HepG2 (cell line): ENCODE measurements around the gene GAPDH. TPM values are rescaled to one million over a fixed set of nuclear protein-coding genes. Genes with fewer than 3 reads are reported as not detected.

Experiments used
- ADNP ChIP-seq: sonication (generic); formaldehyde crosslinking; IDR thresholded peaks from 2 replicates; pipeline ENCODE4 v1.4.0; 2020; ENCODE audit warnings: missing genetic modification reagents
- DMAP1 ChIP-seq: IDR thresholded peaks from 2 replicates; pipeline ENCODE4 v1.6.1; 2016
- DR1 ChIP-seq: sonication (generic); formaldehyde crosslinking; IDR thresholded peaks from 2 replicates; pipeline ENCODE4 v1.8.0; 2021; ENCODE audit warnings: mild to moderate bottlenecking, missing genetic modification reagents, inconsistent platforms
- FOXP1 ChIP-seq, 2 experiments: fragments of 450-650 bp in 1 of 2; IDR thresholded peaks; 2 replicates each; pipeline ENCODE4 v1.6.1; 2017 to 2018; ENCODE audit warnings: antibody characterized with exemption in 1 of 2
- HOXA9 ChIP-seq: sonication (generic); formaldehyde crosslinking; IDR thresholded peaks from 2 replicates; pipeline ENCODE4 v1.8.1; 2022; ENCODE audit warnings: missing genetic modification reagents, mild to moderate bottlenecking, moderate library complexity, borderline replicate concordance
- ISL2 ChIP-seq: sonication (generic); formaldehyde crosslinking; IDR thresholded peaks from 2 replicates; pipeline ENCODE4 v1.5.0; 2020; ENCODE audit warnings: missing genetic modification reagents
- KMT2B ChIP-seq: IDR thresholded peaks from 2 replicates; pipeline ENCODE4 v1.6.1; 2016; ENCODE audit warnings: missing genetic modification reagents, missing compliant biosample characterization
- NFRKB ChIP-seq: fragments of 450-650 bp; IDR thresholded peaks from 2 replicates; pipeline ENCODE4 v1.6.1; 2017
- NFYC ChIP-seq: IDR thresholded peaks from 2 replicates; pipeline ENCODE4 v1.6.1; 2016; ENCODE audit warnings: missing genetic modification reagents, missing compliant biosample characterization
- PITX1 ChIP-seq: sonication (generic); formaldehyde crosslinking; IDR thresholded peaks from 2 replicates; pipeline ENCODE4 v1.5.1; 2020; ENCODE audit warnings: mild to moderate bottlenecking, missing genetic modification reagents
- RBAK ChIP-seq: sonication (generic); formaldehyde crosslinking; IDR thresholded peaks from 2 replicates; pipeline ENCODE4 v1.5.1; 2020; ENCODE audit warnings: mild to moderate bottlenecking, missing genetic modification reagents
- RFXAP ChIP-seq: sonication (generic); formaldehyde crosslinking; IDR thresholded peaks from 2 replicates; pipeline ENCODE4 v1.4.0; 2020; ENCODE audit warnings: missing genetic modification reagents, borderline replicate concordance
- ZFP36L1 ChIP-seq: sonication (generic); formaldehyde crosslinking; IDR thresholded peaks from 2 replicates; pipeline ENCODE4 v1.8.0; 2022; ENCODE audit warnings: mild to moderate bottlenecking, missing genetic modification reagents, moderate library complexity
- ZMYM4 ChIP-seq: sonication (generic); formaldehyde crosslinking; IDR thresholded peaks from 2 replicates; pipeline ENCODE4 v1.8.1; 2023; ENCODE audit warnings: mild to moderate bottlenecking, missing genetic modification reagents
- ZNF256 ChIP-seq: sonication (generic); formaldehyde crosslinking; conservative IDR thresholded peaks from 2 replicates; pipeline ENCODE4 v1.4.0; 2020; ENCODE audit warnings: missing genetic modification reagents
- ZNF335 ChIP-seq: sonication (generic); formaldehyde crosslinking; IDR thresholded peaks from 2 replicates; pipeline ENCODE4 v1.4.0; 2020; ENCODE audit warnings: missing genetic modification reagents
- ZNF629 ChIP-seq: sonication (generic); formaldehyde crosslinking; conservative IDR thresholded peaks from 2 replicates; pipeline ENCODE4 v1.5.0; 2020; ENCODE audit warnings: missing genetic modification reagents
- ZNF703 ChIP-seq: sonication (generic); formaldehyde crosslinking; IDR thresholded peaks from 2 replicates; pipeline ENCODE4 v1.5.1; 2020; ENCODE audit warnings: missing genetic modification reagents, mild to moderate bottlenecking, moderate library complexity, borderline replicate concordance
- ZNF792 ChIP-seq: IDR thresholded peaks from 2 replicates; pipeline ENCODE4 v1.6.1; 2016
- ZNF883 ChIP-seq: sonication (generic); formaldehyde crosslinking; IDR thresholded peaks from 2 replicates; pipeline ENCODE4 v1.5.1; 2020; ENCODE audit warnings: mild to moderate bottlenecking, missing genetic modification reagents; ENCODE audit errors: not compliant biosample characterization
- polyA plus RNA-seq, 8 experiments: library from polyadenylated mRNA; depleted of rRNA in 3 of 8; stranded (reverse) in 7 of 8; unstranded in 1 of 8; fragments of >200 nt; fragmentation: Illumina TruSeq in 4 of 8; extraction: Trizol in 4 of 8; gene quantifications; 2 replicates each; pipeline versions ENCODE4 v1.2.1 to v1.2.3, GENCODE V29; 2011 to 2016; ENCODE audit warnings: low read depth in 4 of 8, missing spikeins in 1 of 8, mixed read lengths in 1 of 8; ENCODE audit not compliant: insufficient read depth in 1 of 8
- total RNA-seq, 5 experiments: library from RNA; depleted of rRNA; stranded (reverse); fragments of >200 nt; fragmentation: Illumina TruSeq; extraction: Trizol; gene quantifications; 2 replicates each; pipeline ENCODE4 v1.2.3, GENCODE V29; 2016; ENCODE audit warnings: low read depth in 1 of 5
- TF ChIP-seq, protein P1 (sequence below): sonication (generic); formaldehyde crosslinking; IDR thresholded peaks from 2 replicates; pipeline ENCODE4 v1.8.1; 2023; ENCODE audit warnings: mild to moderate bottlenecking, missing genetic modification reagents, borderline replicate concordance
- TF ChIP-seq, protein P2 (sequence below): sonication (generic); formaldehyde crosslinking; IDR thresholded peaks from 2 replicates; pipeline ENCODE4 v1.5.1; 2020; ENCODE audit warnings: mild to moderate bottlenecking, missing genetic modification reagents, moderate library complexity
- TF ChIP-seq, protein P3 (sequence below): IDR thresholded peaks from 2 replicates; pipeline ENCODE4 v1.6.1; 2016; ENCODE audit warnings: low read depth, borderline replicate concordance
- TF ChIP-seq, protein P4 (sequence below): sonication (generic); formaldehyde crosslinking; IDR thresholded peaks from 2 replicates; pipeline ENCODE4 v1.9.0; 2022; ENCODE audit warnings: low read depth, missing genetic modification reagents
- TF ChIP-seq, protein P5 (sequence below): sonication (generic); formaldehyde crosslinking; IDR thresholded peaks from 2 replicates; pipeline ENCODE4 v1.8.1; 2022; ENCODE audit warnings: low read depth, mild to moderate bottlenecking, missing genetic modification reagents

GAPDH gene
- total and polyA plus RNA-seq, 2 of the 13 experiments (the other 11 are each of a cell fraction or from before 2014, with no cell fraction given): 3,038 to 12,722 TPM

DNA sequence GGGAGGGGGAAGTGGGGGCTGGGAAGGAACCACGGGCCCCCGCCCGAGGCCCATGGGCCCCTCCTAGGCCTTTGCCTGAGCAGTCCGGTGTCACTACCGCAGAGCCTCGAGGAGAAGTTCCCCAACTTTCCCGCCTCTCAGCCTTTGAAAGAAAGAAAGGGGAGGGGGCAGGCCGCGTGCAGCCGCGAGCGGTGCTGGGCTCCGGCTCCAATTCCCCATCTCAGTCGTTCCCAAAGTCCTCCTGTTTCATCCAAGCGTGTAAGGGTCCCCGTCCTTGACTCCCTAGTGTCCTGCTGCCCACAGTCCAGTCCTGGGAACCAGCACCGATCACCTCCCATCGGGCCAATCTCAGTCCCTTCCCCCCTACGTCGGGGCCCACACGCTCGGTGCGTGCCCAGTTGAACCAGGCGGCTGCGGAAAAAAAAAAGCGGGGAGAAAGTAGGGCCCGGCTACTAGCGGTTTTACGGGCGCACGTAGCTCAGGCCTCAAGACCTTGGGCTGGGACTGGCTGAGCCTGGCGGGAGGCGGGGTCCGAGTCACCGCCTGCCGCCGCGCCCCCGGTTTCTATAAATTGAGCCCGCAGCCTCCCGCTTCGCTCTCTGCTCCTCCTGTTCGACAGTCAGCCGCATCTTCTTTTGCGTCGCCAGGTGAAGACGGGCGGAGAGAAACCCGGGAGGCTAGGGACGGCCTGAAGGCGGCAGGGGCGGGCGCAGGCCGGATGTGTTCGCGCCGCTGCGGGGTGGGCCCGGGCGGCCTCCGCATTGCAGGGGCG is at the start of gene GAPDH (continued):
- TF ChIP-seq ZNF629 (CRISPR knock-in tag) (no peak), ZNF703 (CRISPR knock-in tag) (no peak), FOXP1 (IDR thresholded peaks at IDR 0.05) (no peak), FOXP1 (CRISPR knock-in tag; IDR thresholded peaks at IDR 0.05) (no peak), RFXAP (CRISPR knock-in tag) (peak; percentile 65; the same call in 1 of the 2 replicates), NFRKB (no peak), ZNF256 (CRISPR knock-in tag) (no peak; the same call in 1 of the 2 replicates), DMAP1 (peak; percentile 60; the same call in 1 of the 2 replicates), ZNF792 (0 out of 2 replicates have a peak, but pooled peaks have one; percentile 15), DR1 (CRISPR knock-in tag) (peak; percentile 85; the same call in 1 of the 2 replicates), PITX1 (CRISPR knock-in tag) (peak; percentile 47), KMT2B (peak; percentile 39; the same call in 1 of the 2 replicates), ZMYM4 (CRISPR knock-in tag) (peak; percentile 74), NFYC (CRISPR knock-in tag) (peak; percentile 66), RBAK (CRISPR knock-in tag) (no peak), ZNF335 (CRISPR knock-in tag) (0 out of 2 replicates have a peak, but pooled peaks have one; percentile 52), ISL2 (CRISPR knock-in tag) (no peak; the same call in 1 of the 2 replicates), HOXA9 (peak; percentile 82; the same call in 1 of the 2 replicates), ADNP (CRISPR knock-in tag) (no peak), ZFP36L1 (CRISPR knock-in tag) (peak; percentile 23; the same call in 1 of the 2 replicates), ZNF883 (peak; percentile 49)
- TF ChIP-seq, protein P1, sequence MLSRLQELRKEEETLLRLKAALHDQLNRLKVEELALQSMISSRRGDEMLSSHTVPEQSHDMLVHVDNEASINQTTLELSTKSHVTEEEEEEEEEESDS (CRISPR knock-in tag): no peak
- TF ChIP-seq, protein P2, sequence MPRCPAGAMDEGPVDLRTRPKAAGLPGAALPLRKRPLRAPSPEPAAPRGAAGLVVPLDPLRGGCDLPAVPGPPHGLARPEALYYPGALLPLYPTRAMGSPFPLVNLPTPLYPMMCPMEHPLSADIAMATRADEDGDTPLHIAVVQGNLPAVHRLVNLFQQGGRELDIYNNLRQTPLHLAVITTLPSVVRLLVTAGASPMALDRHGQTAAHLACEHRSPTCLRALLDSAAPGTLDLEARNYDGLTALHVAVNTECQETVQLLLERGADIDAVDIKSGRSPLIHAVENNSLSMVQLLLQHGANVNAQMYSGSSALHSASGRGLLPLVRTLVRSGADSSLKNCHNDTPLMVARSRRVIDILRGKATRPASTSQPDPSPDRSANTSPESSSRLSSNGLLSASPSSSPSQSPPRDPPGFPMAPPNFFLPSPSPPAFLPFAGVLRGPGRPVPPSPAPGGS: no peak
- TF ChIP-seq, protein P3, sequence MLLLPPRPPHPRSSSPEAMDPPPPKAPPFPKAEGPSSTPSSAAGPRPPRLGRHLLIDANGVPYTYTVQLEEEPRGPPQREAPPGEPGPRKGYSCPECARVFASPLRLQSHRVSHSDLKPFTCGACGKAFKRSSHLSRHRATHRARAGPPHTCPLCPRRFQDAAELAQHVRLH (CRISPR knock-in tag): peak; percentile 90
- TF ChIP-seq, protein P4, sequence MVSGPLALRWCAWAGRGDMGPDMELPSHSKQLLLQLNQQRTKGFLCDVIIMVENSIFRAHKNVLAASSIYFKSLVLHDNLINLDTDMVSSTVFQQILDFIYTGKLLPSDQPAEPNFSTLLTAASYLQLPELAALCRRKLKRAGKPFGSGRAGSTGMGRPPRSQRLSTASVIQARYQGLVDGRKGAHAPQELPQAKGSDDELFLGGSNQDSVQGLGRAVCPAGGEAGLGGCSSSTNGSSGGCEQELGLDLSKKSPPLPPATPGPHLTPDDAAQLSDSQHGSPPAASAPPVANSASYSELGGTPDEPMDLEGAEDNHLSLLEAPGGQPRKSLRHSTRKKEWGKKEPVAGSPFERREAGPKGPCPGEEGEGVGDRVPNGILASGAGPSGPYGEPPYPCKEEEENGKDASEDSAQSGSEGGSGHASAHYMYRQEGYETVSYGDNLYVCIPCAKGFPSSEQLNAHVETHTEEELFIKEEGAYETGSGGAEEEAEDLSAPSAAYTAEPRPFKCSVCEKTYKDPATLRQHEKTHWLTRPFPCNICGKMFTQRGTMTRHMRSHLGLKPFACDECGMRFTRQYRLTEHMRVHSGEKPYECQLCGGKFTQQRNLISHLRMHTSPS: no peak
- TF ChIP-seq, protein P5, sequence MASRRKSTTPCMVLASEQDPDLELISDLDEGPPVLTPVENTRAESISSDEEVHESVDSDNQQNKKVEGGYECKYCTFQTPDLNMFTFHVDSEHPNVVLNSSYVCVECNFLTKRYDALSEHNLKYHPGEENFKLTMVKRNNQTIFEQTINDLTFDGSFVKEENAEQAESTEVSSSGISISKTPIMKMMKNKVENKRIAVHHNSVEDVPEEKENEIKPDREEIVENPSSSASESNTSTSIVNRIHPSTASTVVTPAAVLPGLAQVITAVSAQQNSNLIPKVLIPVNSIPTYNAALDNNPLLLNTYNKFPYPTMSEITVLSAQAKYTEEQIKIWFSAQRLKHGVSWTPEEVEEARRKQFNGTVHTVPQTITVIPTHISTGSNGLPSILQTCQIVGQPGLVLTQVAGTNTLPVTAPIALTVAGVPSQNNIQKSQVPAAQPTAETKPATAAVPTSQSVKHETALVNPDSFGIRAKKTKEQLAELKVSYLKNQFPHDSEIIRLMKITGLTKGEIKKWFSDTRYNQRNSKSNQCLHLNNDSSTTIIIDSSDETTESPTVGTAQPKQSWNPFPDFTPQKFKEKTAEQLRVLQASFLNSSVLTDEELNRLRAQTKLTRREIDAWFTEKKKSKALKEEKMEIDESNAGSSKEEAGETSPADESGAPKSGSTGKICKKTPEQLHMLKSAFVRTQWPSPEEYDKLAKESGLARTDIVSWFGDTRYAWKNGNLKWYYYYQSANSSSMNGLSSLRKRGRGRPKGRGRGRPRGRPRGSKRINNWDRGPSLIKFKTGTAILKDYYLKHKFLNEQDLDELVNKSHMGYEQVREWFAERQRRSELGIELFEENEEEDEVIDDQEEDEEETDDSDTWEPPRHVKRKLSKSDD: no peak; the same call in 1 of the 2 replicates
